Naive B cell (primary cell): ENCODE data around the gene OR8B8. TPM values are rescaled to one million over a fixed set of nuclear protein-coding genes. Genes with fewer than 3 reads are reported as not detected.

Experiments used
- ATAC-seq, 2 donors: fragments of 150-1000 bp; cut with Tn5 transposase; 2 replicates each; pipeline ENCODE4 v1.10.0; 2021; ENCODE audit warnings: low read depth in 2 of 2, mild to moderate bottlenecking in 2 of 2, moderate library complexity in 2 of 2
- DNase-seq: peaks from one replicate; pipeline ENCODE4 v3.0.0; 2022
- H3K27ac Mint-ChIP-seq, 6 donors: one replicate each; pipeline ENCODE4 v1.8.0; 2020 to 2022; ENCODE audit warnings: mild to moderate bottlenecking in 6 of 6, mixed read lengths in 6 of 6, moderate library complexity in 5 of 6, inconsistent platforms in 2 of 6
- H3K27me3 Mint-ChIP-seq, 3 donors: one replicate each; pipeline ENCODE4 v1.8.0; 2021 to 2022; ENCODE audit warnings: mixed read lengths in 3 of 3, mild to moderate bottlenecking in 1 of 3
- H3K36me3 Mint-ChIP-seq, 2 donors: one replicate each; pipeline ENCODE4 v1.8.0; 2020 to 2022; ENCODE audit warnings: mixed read lengths in 2 of 2, inconsistent platforms in 1 of 2, mild to moderate bottlenecking in 1 of 2
- H3K4me1 Mint-ChIP-seq, 3 donors: one replicate each; pipeline ENCODE4 v1.8.0; 2020 to 2022; ENCODE audit warnings: mixed read lengths in 3 of 3, inconsistent platforms in 1 of 3, mild to moderate bottlenecking in 1 of 3, moderate library complexity in 1 of 3
- H3K4me3 Mint-ChIP-seq, 8 donors: one replicate each; pipeline ENCODE4 v1.8.0; 2020 to 2022; ENCODE audit warnings: mild to moderate bottlenecking in 8 of 8, mixed read lengths in 8 of 8, moderate library complexity in 8 of 8, inconsistent platforms in 2 of 8
- H3K9me3 Mint-ChIP-seq, 7 donors: one replicate each; pipeline ENCODE4 v1.8.0; 2020 to 2022; ENCODE audit warnings: mixed read lengths in 7 of 7, mild to moderate bottlenecking in 5 of 7, inconsistent platforms in 2 of 7, moderate library complexity in 1 of 7
- polyA plus RNA-seq, 6 donors: library from polyadenylated mRNA; unstranded; fragments of 300-500 nt; fragmentation: Illumina TruSeq; gene quantifications; one replicate each; pipeline ENCODE4 v1.2.3, GENCODE V29; 2021; ENCODE audit warnings: low read depth in 6 of 6

Gene OR8B8
- not detected for polyA plus RNA-seq

DNA sequence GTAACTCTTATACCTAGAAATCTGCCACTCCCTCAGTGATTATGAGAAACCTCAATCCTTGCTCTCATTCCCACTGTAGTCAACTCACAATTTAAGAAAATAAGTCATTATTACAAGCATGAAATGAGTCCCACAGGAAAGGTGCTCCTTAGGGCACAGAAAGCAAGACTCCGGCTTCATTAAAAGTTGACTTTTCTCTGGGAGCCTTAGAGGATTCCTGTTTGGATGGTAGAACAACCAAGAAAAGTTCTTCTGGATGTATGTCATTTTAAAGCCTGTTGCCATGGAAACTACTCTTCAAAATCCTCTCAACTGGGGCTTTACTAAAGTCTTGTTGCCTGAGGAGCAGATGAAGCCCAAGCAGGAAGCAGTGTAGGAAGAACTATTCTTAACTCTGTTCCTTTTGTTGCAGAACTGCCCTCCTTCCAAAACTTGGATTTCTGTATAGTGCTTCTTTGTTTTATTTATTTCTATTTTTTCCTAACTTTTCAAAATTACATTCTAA, at the start of gene OR8B8:
Gene OR8B8 (minus strand): TSS at position 51 of the 505 bp plus-strand sequence. CDS start 4,611 bp downstream, outside the sequence.
- Mint-ChIP-seq H3K4me1 (no peaks in the 10 kb centered on the region), H3K9me3 (peaks cover 0 to 12% (median 0%) of the 10 kb centered on the region in 7 donors), H3K27ac (peak within 1 kb of the TSS in 1 of 6 donors; percentile 24), H3K36me3 (no peaks in the 10 kb centered on the region), H3K4me3 (no peak within 1 kb of the TSS), H3K27me3 (peaks cover 21 to 28% (median 26%) of the 10 kb centered on the region in 3 donors)
- DNase-seq (no peak), ATAC-seq (no peak)

- H3K4me1 Mint-ChIP-seq, result no peaks in the 10 kb centered on the region
- DNase-seq, result no peak
- no peak overlapping the region for H3K4me3 Mint-ChIP-seq
- H3K36me3 Mint-ChIP-seq, result no peaks in the 10 kb centered on the region
- no peak for ATAC-seq
- no peak overlapping the region for H3K27ac Mint-ChIP-seq
- H3K27me3 Mint-ChIP-seq, result peaks cover 7 to 14% (median 12%) of the 10 kb centered on the region in 3 donors
- peaks cover 2 to 19% (median 6%) of the 10 kb centered on the region in 7 donors for H3K9me3 Mint-ChIP-seq
These were observed 47.6 kb upstream of the OR8B8 start for GRCh38 chr11:124493016-124493655.

DNA sequence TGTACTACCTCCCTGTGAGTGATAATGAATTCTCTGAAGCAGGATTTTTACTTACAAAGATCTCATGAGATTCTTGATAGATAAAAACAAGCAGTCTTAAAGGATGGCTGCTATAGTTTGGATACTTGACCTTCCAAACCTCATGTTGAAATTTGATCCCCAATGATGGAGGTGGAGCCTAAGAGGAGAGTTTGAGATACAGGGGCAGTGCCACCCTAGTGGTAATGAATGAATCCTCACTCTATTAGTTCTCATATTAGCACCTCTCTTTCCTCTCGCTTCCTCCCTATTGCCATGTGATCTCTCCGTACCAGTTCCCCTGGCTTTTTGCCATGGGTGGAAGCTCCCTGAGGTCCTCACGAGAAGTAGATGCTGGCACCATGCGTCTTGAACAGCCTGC, 37.9 kb upstream of the OR8B8 start:
- H3K9me3 Mint-ChIP-seq, result peaks cover 6 to 12% (median 9%) of the 10 kb centered on the region in 7 donors
- no peaks in the 10 kb centered on the region for H3K36me3 Mint-ChIP-seq
- no peak for DNase-seq
- H3K27ac Mint-ChIP-seq, result peak overlapping the region in 2 of 6 donors; percentile 1 to 30
- no peak for ATAC-seq
- H3K27me3 Mint-ChIP-seq, result peaks cover 29 to 47% (median 45%) of the 10 kb centered on the region in 3 donors
- no peak overlapping the region for H3K4me3 Mint-ChIP-seq
- peaks cover 8 to 10% (median 9%) of the 10 kb centered on the region in 3 donors for H3K4me1 Mint-ChIP-seq

DNA sequence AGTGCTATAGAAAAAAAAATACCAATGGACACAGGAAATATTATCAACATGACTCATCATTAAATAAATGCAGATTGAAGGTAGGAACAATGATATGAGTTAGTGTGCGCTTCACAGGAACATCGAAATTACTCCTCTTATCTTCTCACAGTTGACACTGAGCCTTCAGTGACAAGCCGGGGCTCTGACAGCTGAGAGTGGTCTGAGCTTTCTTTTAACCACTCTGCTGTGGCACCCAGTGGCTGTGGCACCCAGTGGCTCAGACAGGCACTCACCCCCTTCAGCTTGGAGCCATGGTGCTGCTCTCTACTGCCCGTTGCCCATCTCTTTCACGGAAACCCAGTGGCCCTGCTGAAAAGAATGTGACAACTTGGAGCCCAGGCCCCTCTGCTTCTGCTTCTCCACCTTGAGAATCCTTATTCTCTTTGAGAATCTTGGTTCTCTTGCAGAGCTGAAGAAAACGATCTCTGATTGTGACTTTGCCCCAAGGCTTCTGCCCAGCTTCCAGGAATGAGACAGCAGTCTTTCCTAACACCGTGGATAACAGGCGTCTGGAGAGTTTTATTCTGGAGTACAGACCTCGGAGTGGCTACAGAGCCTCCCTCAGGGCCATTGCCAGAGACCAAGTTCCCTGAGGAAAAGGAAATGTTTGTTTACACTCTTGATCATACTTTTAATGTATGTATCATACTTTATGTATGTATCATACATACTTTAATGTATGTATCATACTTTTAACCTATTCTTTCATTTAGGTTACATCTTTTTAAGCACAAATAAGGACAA, 37.1 kb upstream of the OR8B8 start:
- H3K27me3 Mint-ChIP-seq, result peaks cover 29 to 47% (median 45%) of the 10 kb centered on the region in 3 donors
- no peaks in the 10 kb centered on the region for H3K36me3 Mint-ChIP-seq
- no peak overlapping the region for H3K4me3 Mint-ChIP-seq
- H3K27ac Mint-ChIP-seq, result no peak overlapping the region
- DNase-seq, result no peak
- peaks cover 3 to 9% (median 8%) of the 10 kb centered on the region in 7 donors for H3K9me3 Mint-ChIP-seq
- no peak for ATAC-seq
- peaks cover 8 to 10% (median 9%) of the 10 kb centered on the region in 3 donors for H3K4me1 Mint-ChIP-seq

GRCh38 chr11:124481365-124482323, 36.1 kb upstream of the OR8B8 start:
- DNase-seq (no peak), ATAC-seq (peak; percentile 37 to 38)
- peaks cover 8 to 10% (median 9%) of the 10 kb centered on the region in 3 donors for H3K4me1 Mint-ChIP-seq
- peak overlapping the region in 4 of 8 donors; percentile 13 to 68 (median 46) for H3K4me3 Mint-ChIP-seq
- H3K27me3 Mint-ChIP-seq, result peaks cover 29 to 42% (median 38%) of the 10 kb centered on the region in 3 donors
- peaks cover 0 to 5% (median 2%) of the 10 kb centered on the region in 7 donors for H3K9me3 Mint-ChIP-seq
- H3K27ac Mint-ChIP-seq, result peak overlapping the region in 3 of 6 donors; percentile 15 to 82 (median 44)
- H3K36me3 Mint-ChIP-seq, result no peaks in the 10 kb centered on the region

DNA sequence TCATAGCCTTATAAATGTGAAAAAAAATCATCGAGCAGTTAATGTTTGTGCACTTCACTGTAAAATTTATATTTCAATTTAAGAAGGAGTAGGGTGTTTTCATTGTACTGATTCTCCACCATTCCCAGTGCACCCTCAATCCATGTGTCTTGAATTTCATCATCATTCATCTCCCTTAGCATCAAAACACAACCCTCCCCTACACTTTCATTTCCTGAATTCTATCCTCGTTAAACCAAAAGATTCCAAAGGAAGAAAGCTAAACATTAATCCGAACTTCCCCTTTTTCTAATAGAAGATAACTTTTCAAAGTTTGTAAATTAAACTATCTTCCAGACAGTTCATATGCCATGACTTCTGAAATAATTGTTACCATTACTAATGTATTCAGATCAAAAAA, 34.1 kb upstream of the OR8B8 start:
- H3K9me3 Mint-ChIP-seq, result peaks cover 0 to 5% (median 0%) of the 10 kb centered on the region in 7 donors
- ATAC-seq (no peak), DNase-seq (no peak)
- H3K36me3 Mint-ChIP-seq, result no peaks in the 10 kb centered on the region
- no peak overlapping the region for H3K4me3 Mint-ChIP-seq
- peaks cover 9 to 14% (median 10%) of the 10 kb centered on the region in 3 donors for H3K4me1 Mint-ChIP-seq
- no peak overlapping the region for H3K27ac Mint-ChIP-seq
- peaks cover 29 to 46% (median 32%) of the 10 kb centered on the region in 3 donors for H3K27me3 Mint-ChIP-seq

DNA sequence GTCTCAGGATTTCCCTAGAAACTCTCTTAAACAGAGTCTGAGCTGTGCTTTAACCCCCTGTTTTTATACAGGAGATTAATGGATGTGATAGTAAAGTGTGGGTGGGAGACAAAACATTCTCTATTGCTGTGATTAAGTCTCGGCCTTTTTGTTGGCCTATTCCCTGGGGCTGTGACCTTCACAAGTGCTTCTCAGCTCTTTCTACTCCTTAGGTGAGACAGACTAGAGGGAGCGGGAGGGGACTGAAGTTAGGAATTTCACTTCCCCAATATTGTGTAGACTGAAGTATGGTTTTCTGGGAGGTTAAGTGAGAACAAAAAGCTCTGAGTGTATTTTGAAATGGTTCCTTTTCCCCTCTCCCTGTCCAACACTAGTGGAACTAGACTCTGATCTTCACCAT, 29.8 kb upstream of the OR8B8 start:
- H3K36me3 Mint-ChIP-seq, result no peaks in the 10 kb centered on the region
- peaks cover 0 to 16% (median 8%) of the 10 kb centered on the region in 3 donors for H3K4me1 Mint-ChIP-seq
- no peak for DNase-seq
- H3K27ac Mint-ChIP-seq, result no peak overlapping the region
- H3K27me3 Mint-ChIP-seq, result peaks cover 10 to 26% (median 17%) of the 10 kb centered on the region in 3 donors
- peaks cover 0 to 1% (median 0%) of the 10 kb centered on the region in 7 donors for H3K9me3 Mint-ChIP-seq
- no peak for ATAC-seq
- H3K4me3 Mint-ChIP-seq, result no peak overlapping the region

DNA sequence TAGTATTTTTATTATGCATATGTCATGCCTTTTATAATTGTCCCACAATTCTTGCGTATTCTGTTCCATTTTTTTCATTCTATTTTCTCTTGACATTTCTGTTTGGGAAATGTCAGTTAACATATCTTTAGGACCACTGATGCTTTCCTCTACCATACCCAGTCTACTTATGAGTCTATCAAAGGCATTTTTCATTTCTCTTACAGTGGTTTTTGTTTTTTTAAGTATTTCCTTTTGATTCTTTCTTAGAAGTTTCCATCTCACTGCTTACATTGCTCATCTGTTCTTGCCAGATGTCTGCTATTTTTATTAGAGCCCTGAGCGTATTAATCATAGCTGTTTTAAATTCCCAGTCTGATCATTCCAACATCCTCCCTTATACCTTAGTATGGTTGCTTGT, 29.3 kb upstream of the OR8B8 start:
- peaks cover 0 to 1% (median 0%) of the 10 kb centered on the region in 7 donors for H3K9me3 Mint-ChIP-seq
- H3K4me3 Mint-ChIP-seq, result no peak overlapping the region
- H3K4me1 Mint-ChIP-seq, result peaks cover 0 to 16% (median 8%) of the 10 kb centered on the region in 3 donors
- DNase-seq (no peak), ATAC-seq (no peak)
- no peaks in the 10 kb centered on the region for H3K36me3 Mint-ChIP-seq
- no peak overlapping the region for H3K27ac Mint-ChIP-seq
- H3K27me3 Mint-ChIP-seq, result peaks cover 8 to 22% (median 15%) of the 10 kb centered on the region in 3 donors

DNA sequence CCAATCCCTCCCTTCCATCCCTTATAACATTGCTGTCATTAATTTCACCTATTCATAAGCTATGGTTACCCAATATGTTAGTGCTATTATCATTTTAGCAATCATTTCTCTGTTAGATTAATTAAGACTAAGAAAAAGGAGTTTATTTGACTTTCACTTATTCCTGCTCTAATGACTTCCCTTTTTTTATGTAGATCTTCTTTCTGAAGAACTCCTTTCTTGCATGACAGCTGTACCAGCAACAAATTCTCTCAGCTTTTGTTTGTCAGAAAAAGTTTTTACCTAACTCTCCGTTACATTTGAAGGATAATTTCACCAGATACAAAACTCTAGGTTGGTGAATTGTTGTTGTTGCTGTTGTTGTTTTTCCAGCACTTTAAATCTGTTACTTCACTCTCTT, 28.6 kb upstream of the OR8B8 start:
- no peak for ATAC-seq
- DNase-seq, result no peak
- H3K4me3 Mint-ChIP-seq, result no peak overlapping the region
- H3K36me3 Mint-ChIP-seq, result no peaks in the 10 kb centered on the region
- peaks cover 0 to 1% (median 0%) of the 10 kb centered on the region in 7 donors for H3K9me3 Mint-ChIP-seq
- peaks cover 0 to 16% (median 8%) of the 10 kb centered on the region in 3 donors for H3K4me1 Mint-ChIP-seq
- peaks cover 6 to 21% (median 14%) of the 10 kb centered on the region in 3 donors for H3K27me3 Mint-ChIP-seq
- H3K27ac Mint-ChIP-seq, result no peak overlapping the region

- ATAC-seq, result no peak
- H3K27ac Mint-ChIP-seq, result no peak overlapping the region
- H3K9me3 Mint-ChIP-seq, result peaks cover 0 to 1% (median 0%) of the 10 kb centered on the region in 7 donors
- DNase-seq, result no peak
- no peaks in the 10 kb centered on the region for H3K36me3 Mint-ChIP-seq
- peaks cover 0 to 16% (median 8%) of the 10 kb centered on the region in 3 donors for H3K4me1 Mint-ChIP-seq
- no peak overlapping the region for H3K4me3 Mint-ChIP-seq
- peaks cover 6 to 23% (median 17%) of the 10 kb centered on the region in 3 donors for H3K27me3 Mint-ChIP-seq
These were observed 28.0 kb upstream of the OR8B8 start for GRCh38 chr11:124473476-124473875.

DNA sequence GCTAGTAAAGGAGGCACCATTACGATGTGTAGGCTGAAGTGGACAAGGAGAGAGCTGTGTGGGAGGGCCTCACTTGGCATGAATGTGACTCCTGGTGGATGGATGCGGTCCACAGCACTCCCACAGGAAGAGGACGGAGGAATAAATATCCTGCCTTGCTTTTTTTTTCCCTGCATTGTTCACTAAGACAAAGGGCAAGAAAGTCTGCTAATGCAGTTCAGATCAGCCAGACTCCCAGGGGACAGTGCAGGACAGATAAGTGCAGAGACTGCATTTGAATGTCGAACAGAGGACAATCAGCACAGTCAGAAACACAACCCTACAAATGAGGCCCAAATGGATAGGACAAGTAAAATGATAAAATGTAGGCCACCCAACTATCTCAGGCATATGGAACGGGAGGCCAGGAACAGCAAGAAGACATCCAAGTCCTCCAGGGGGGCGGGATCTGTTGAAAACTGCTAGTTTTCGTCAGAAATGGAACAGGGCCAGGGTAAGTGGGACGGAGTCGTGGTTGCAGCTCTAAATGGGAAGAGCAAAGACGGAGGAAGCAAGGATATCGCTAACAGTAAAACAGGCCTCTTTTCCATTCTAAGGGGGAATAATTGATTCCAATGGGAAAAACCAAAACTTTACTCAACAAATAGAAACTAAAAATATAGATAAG, 25.2 kb upstream of the OR8B8 start:
- ATAC-seq (no peak), DNase-seq (no peak)
- H3K27me3 Mint-ChIP-seq, result peaks cover 6 to 26% (median 17%) of the 10 kb centered on the region in 3 donors
- H3K36me3 Mint-ChIP-seq, result no peaks in the 10 kb centered on the region
- H3K4me3 Mint-ChIP-seq, result no peak overlapping the region
- peaks cover 0 to 1% (median 0%) of the 10 kb centered on the region in 7 donors for H3K9me3 Mint-ChIP-seq
- peaks cover 0 to 16% (median 8%) of the 10 kb centered on the region in 3 donors for H3K4me1 Mint-ChIP-seq
- H3K27ac Mint-ChIP-seq, result peak overlapping the region in 2 of 6 donors; percentile 1 to 45

GRCh38 chr11:124467381-124467927, 22.0 kb upstream of the OR8B8 start:
- ATAC-seq (no peak), DNase-seq (no peak)
- no peaks in the 10 kb centered on the region for H3K4me1 Mint-ChIP-seq

More at GRCh38 chr11:124467381-124467927, 22.0 kb upstream of the OR8B8 start:
- Mint-ChIP-seq H3K27ac (no peak overlapping the region), H3K9me3 (peaks cover 0 to 1% (median 0%) of the 10 kb centered on the region in 7 donors), H3K4me3 (no peak overlapping the region), H3K27me3 (peaks cover 11 to 34% (median 25%) of the 10 kb centered on the region in 3 donors), H3K36me3 (no peaks in the 10 kb centered on the region)
